DND-41 (cell line): ENCODE results near the gene ZNF281.

Experiments
- ATAC-seq: fragments of 200-7000 bp; cut with Tn5 transposase; 3 replicates; pipeline ENCODE4 v1.9.1; 2021; ENCODE audit warnings: low read depth; ENCODE audit not compliant: insufficient read depth
- DNase-seq: peaks from one replicate; pipeline ENCODE4 v3.0.0-alpha.2; 2020
- H2AFZ ChIP-seq: 2 replicates; pipeline ENCODE4 v1.6.0; 2012; ENCODE audit warnings: low read depth, low read length
- H3K27ac ChIP-seq: 2 replicates; pipeline ENCODE4 v1.5.1; 2012; ENCODE audit warnings: low read length, inconsistent platforms
- H3K27me3 ChIP-seq: fragments of 200-600 bp; sonication (generic); 2 replicates; pipeline ENCODE4 v1.6.0; 2012; ENCODE audit warnings: low read length, mild to moderate bottlenecking, inconsistent platforms; ENCODE audit not compliant: insufficient read depth, poor library complexity
- H3K36me3 ChIP-seq: 2 replicates; pipeline ENCODE4 v1.5.1; 2012; ENCODE audit warnings: low read length, inconsistent platforms; ENCODE audit not compliant: insufficient read depth
- H3K4me1 ChIP-seq: 2 replicates; pipeline ENCODE4 v1.5.1; 2012; ENCODE audit warnings: mild to moderate bottlenecking, low read length; ENCODE audit not compliant: insufficient read depth
- H3K4me2 ChIP-seq: 2 replicates; pipeline ENCODE4 v1.6.0; 2012; ENCODE audit warnings: mild to moderate bottlenecking, moderate library complexity, low read length, inconsistent platforms; ENCODE audit not compliant: insufficient read depth
- H3K4me3 ChIP-seq, 2 experiments: fragments of 200-600 bp in 1 of 2; shearing (Covaris generic) in 1 of 2; 2 replicates each; pipeline ENCODE4 v1.5.1; 2012 to 2016; ENCODE audit warnings: inconsistent platforms in 2 of 2, low read length in 2 of 2, mild to moderate bottlenecking in 2 of 2, low read depth in 1 of 2, moderate library complexity in 1 of 2
- H3K79me2 ChIP-seq: 2 replicates; pipeline ENCODE4 v1.6.0; 2012; ENCODE audit warnings: low read length, inconsistent platforms; ENCODE audit not compliant: insufficient read depth
- H3K9ac ChIP-seq: 2 replicates; pipeline ENCODE4 v1.6.0; 2012; ENCODE audit warnings: low read depth, mild to moderate bottlenecking, inconsistent platforms, low read length, moderate library complexity
- H3K9me3 ChIP-seq: 2 replicates; pipeline ENCODE4 v1.5.1; 2012; ENCODE audit warnings: low read length, moderate library complexity, mild to moderate bottlenecking, inconsistent platforms; ENCODE audit not compliant: insufficient read depth, severe bottlenecking
- H4K20me1 ChIP-seq: 2 replicates; pipeline ENCODE4 v1.6.0; 2012; ENCODE audit warnings: low read length; ENCODE audit not compliant: insufficient read depth
- CTCF ChIP-seq: IDR thresholded peaks from 2 replicates; pipeline ENCODE4 v1.5.1; 2012; ENCODE audit warnings: borderline replicate concordance, low read length, moderate library complexity, mild to moderate bottlenecking; ENCODE audit not compliant: poor library complexity, severe bottlenecking; ENCODE audit errors: extremely low read depth
- EZH2 ChIP-seq: IDR thresholded peaks from 3 replicates; pipeline ENCODE4 v1.6.1; 2012; ENCODE audit warnings: borderline replicate concordance, low read depth, mild to moderate bottlenecking, moderate library complexity, low read length, inconsistent platforms; ENCODE audit not compliant: severe bottlenecking

The ZNF281 gene

GRCh38 chr1:200374569-200375295, 35.1 kb downstream of the ZNF281 start:
- Histone ChIP-seq H3K36me3 (no peaks in the 10 kb centered on the region), H3K4me2 (no peak overlapping the region), H3K9me3 (no peaks in the 10 kb centered on the region), H3K4me1 (no peaks in the 10 kb centered on the region), H3K9ac (no peak overlapping the region), H3K79me2 (no peaks in the 10 kb centered on the region), H3K27me3 (no peaks in the 10 kb centered on the region), H2AFZ (no peak overlapping the region), H3K4me3 (no peak overlapping the region), H3K27ac (no peak overlapping the region), H4K20me1 (no peaks in the 10 kb centered on the region)
- ATAC-seq (no peak), DNase-seq (no peak)
- TF ChIP-seq CTCF, result no peak

GRCh38 chr1:200373811-200374231, 36.0 kb downstream of the ZNF281 start:
- Histone ChIP-seq H3K4me1 (no peaks in the 10 kb centered on the region), H3K4me3 (no peak overlapping the region)

DNA sequence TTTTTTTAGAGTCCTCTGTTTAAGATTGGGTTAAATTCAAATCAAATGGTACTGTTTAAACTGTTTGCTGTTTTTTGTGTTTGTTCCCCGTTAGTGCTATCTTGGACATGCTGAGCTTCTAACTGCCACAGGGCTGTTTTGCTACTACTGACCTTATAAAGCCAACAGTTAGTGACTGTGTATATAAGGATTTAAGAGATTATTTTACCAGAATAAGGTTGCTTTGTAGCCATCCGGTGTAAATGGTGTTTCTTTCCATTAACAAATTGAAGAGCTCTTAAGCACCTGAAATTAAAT, 37.0 kb downstream of the ZNF281 start:
- Histone ChIP-seq H3K9me3 (no peaks in the 10 kb centered on the region), H3K27ac (no peak overlapping the region), H3K4me3 (no peak overlapping the region), H3K36me3 (no peaks in the 10 kb centered on the region), H3K27me3 (no peaks in the 10 kb centered on the region), H3K4me2 (no peak overlapping the region), H4K20me1 (no peaks in the 10 kb centered on the region), H2AFZ (no peak overlapping the region), H3K9ac (no peak overlapping the region), H3K79me2 (no peaks in the 10 kb centered on the region), H3K4me1 (no peaks in the 10 kb centered on the region)
- ATAC-seq (no peak), DNase-seq (no peak)
- TF ChIP-seq CTCF (no peak), EZH2 (no peak)

More at GRCh38 chr1:200373811-200374231, 36.0 kb downstream of the ZNF281 start:
- no peaks in the 10 kb centered on the region for H3K27me3 ChIP-seq
- no peaks in the 10 kb centered on the region for H3K9me3 ChIP-seq
- ATAC-seq (no peak), DNase-seq (no peak)
- no peak overlapping the region for H2AFZ ChIP-seq
- H3K4me2 ChIP-seq, result no peak overlapping the region
- no peak overlapping the region for H3K9ac ChIP-seq
- H3K27ac ChIP-seq, result no peak overlapping the region
- no peaks in the 10 kb centered on the region for H3K79me2 ChIP-seq
- H3K36me3 ChIP-seq, result no peaks in the 10 kb centered on the region
- no peak for TF ChIP-seq CTCF
- TF ChIP-seq EZH2, result no peak
- H4K20me1 ChIP-seq, result no peaks in the 10 kb centered on the region
